B cell (primary cell): ENCODE measurements around the gene IL17RC. TPM values are rescaled to one million over a fixed set of nuclear protein-coding genes. Genes with fewer than 3 reads are reported as not detected.

ENCODE experiments used
- ATAC-seq: fragments of 200-7000 bp; cut with Tn5 transposase; one replicate; pipeline ENCODE4 v1.10.0; 2021; ENCODE audit warnings: low read depth, mild to moderate bottlenecking, moderate number of reproducible peaks, moderate library complexity
- CTCF ChIA-PET: fragments of 350-600 bp; sonication (Branson Sonifier 250); formaldehyde crosslinking; loops from one replicate; lab custom pipeline; 2021; ENCODE audit warnings: antibody characterized with exemption, inconsistent platforms; lab: Charles Lee
- POLR2A ChIA-PET: fragments of 350-600 bp; sonication (Branson Sonifier 250); formaldehyde crosslinking; loops from one replicate; lab custom pipeline; 2021; ENCODE audit warnings: antibody characterized with exemption; lab: Charles Lee
- DNase-seq: peaks from one replicate; pipeline ENCODE4 v3.0.0; 2013
- H2AFZ ChIP-seq: 2 replicates; pipeline ENCODE4 v1.6.1; 2012; ENCODE audit warnings: mild to moderate bottlenecking, low read depth, low read length; ENCODE audit not compliant: insufficient read depth, poor library complexity, severe bottlenecking
- H3K27ac ChIP-seq, 2 donors: 1 replicate in 1 of 2; 2 replicates in 1 of 2; pipeline ENCODE4 v1.5.1; 2012 to 2013; ENCODE audit warnings: low read length in 2 of 2, mild to moderate bottlenecking in 2 of 2, moderate library complexity in 1 of 2
- H3K27me3 ChIP-seq, 4 experiments: fragments of 200-600 bp in 1 of 4; sonication (generic) in 1 of 4; replicated peaks in 1 of 4; 1 replicate in 2 of 4; 2 replicates in 2 of 4; pipeline versions ENCODE4 v1.6.1 to v1.7.0; 2013 to 2016; ENCODE audit warnings: low read length in 3 of 4, mild to moderate bottlenecking in 2 of 4, mixed read lengths in 1 of 4, moderate library complexity in 1 of 4; ENCODE audit not compliant: insufficient read depth in 4 of 4, control insufficient read depth in 3 of 4; ENCODE audit errors: control extremely low read depth in 1 of 4
- H3K36me3 ChIP-seq, 2 experiments: replicated peaks in 1 of 2; 1 replicate in 1 of 2; 2 replicates in 1 of 2; pipeline versions ENCODE4 v1.6.1 to v1.7.1; 2013; ENCODE audit warnings: low read length in 1 of 2; ENCODE audit not compliant: insufficient read depth in 2 of 2, control insufficient read depth in 1 of 2; ENCODE audit errors: control extremely low read depth in 1 of 2, extremely low read depth in 1 of 2
- H3K4me1 ChIP-seq, 2 donors: fragments of 200-600 bp in 1 of 2; sonication (generic) in 1 of 2; 1 replicate in 1 of 2; 2 replicates in 1 of 2; pipeline versions ENCODE4 v1.5.1 to v1.6.1; 2013 to 2017; ENCODE audit warnings: low read length in 2 of 2; ENCODE audit not compliant: control insufficient read depth in 2 of 2, insufficient read depth in 2 of 2
- H3K4me2 ChIP-seq: replicated peaks from 2 replicates; pipeline ENCODE3; 2012; ENCODE audit warnings: mild to moderate bottlenecking, low read depth, low read length; ENCODE audit not compliant: poor library complexity, severe bottlenecking
- H3K4me3 ChIP-seq, 5 experiments: fragments of 200-600 bp in 1 of 5; sonication (generic) in 1 of 5; 1 replicate in 3 of 5; 2 replicates in 2 of 5; pipeline versions ENCODE4 v1.5.1 to v1.7.0; 2011 to 2016; ENCODE audit warnings: low read length in 4 of 5, mild to moderate bottlenecking in 4 of 5, low read depth in 2 of 5, control low read depth in 1 of 5, moderate library complexity in 1 of 5; ENCODE audit not compliant: insufficient read depth in 1 of 5; ENCODE audit errors: control extremely low read depth in 1 of 5, extremely low read depth in 1 of 5
- H3K79me2 ChIP-seq: fragments of 200-600 bp; sonication (generic); one replicate; pipeline ENCODE4 v1.6.0; 2016; ENCODE audit warnings: low read length; ENCODE audit not compliant: control insufficient read depth, insufficient read depth
- H3K9ac ChIP-seq: fragments of 200-600 bp; sonication (generic); 2 replicates; pipeline ENCODE4 v1.6.1; 2017; ENCODE audit warnings: mild to moderate bottlenecking, low read length, moderate library complexity
- H3K9me3 ChIP-seq, 3 donors: one replicate each; pipeline versions ENCODE4 v1.6.1 to v1.7.1; 2013; ENCODE audit warnings: low read length in 2 of 3; ENCODE audit not compliant: control insufficient read depth in 2 of 3, insufficient read depth in 1 of 3; ENCODE audit errors: control extremely low read depth in 1 of 3
- H4K20me1 ChIP-seq: 2 replicates; pipeline ENCODE4 v1.6.0; 2012; ENCODE audit warnings: mild to moderate bottlenecking, low read length; ENCODE audit not compliant: insufficient read depth, control insufficient read depth, poor library complexity, severe bottlenecking
- H3K27ac Mint-ChIP-seq: one replicate; pipeline ENCODE4 v1.8.0; 2021; ENCODE audit warnings: mixed read lengths
- H3K27me3 Mint-ChIP-seq: one replicate; pipeline ENCODE4 v1.8.0; 2021; ENCODE audit warnings: mixed read lengths
- H3K4me1 Mint-ChIP-seq: one replicate; pipeline ENCODE4 v1.8.0; 2021; ENCODE audit warnings: mixed read lengths
- H3K4me3 Mint-ChIP-seq: one replicate; pipeline ENCODE4 v1.8.0; 2021; ENCODE audit warnings: mixed read lengths
- H3K9me3 Mint-ChIP-seq: one replicate; pipeline ENCODE4 v1.8.0; 2022; ENCODE audit warnings: mixed read lengths; ENCODE audit not compliant: insufficient read depth
- CTCF ChIP-seq: fragments of 200-600 bp; IDR thresholded peaks from one replicate; pipeline ENCODE4 v1.8.0; 2022; ENCODE audit warnings: antibody characterized with exemption, mild to moderate bottlenecking
- EZH2 ChIP-seq: IDR thresholded peaks from 2 replicates; pipeline ENCODE4 v1.6.1; 2012; ENCODE audit warnings: borderline replicate concordance, low read depth, mild to moderate bottlenecking, moderate library complexity, low read length; ENCODE audit not compliant: insufficient read depth, poor library complexity, severe bottlenecking
- WGBS: methylation state at CpG from one replicate; pipeline ENCODE4 v1.1.5; 2013; ENCODE audit warnings: missing lambda C conversion rate; ENCODE audit not compliant: insufficient coverage; 5-methylcytosine and 5-hydroxymethylcytosine counted together
- intact Hi-C: fragments of 100-400 bp; cut with micrococcal nuclease; formaldehyde crosslinking; loops from one replicate; pipeline ENCODE4 v1.10.0; 2022
- polyA plus RNA-seq: library from polyadenylated mRNA; depleted of rRNA; stranded (reverse); fragments of >200 nt; gene quantifications from 2 replicates; pipeline ENCODE4 v1.2.3, GENCODE V29; 2012
- total RNA-seq, 2 donors: library from RNA; stranded (reverse); fragments of 120-200 nt in 1 of 2; gene quantifications; 1 replicate in 1 of 2; 2 replicates in 1 of 2; pipeline versions ENCODE4 v1.2.3 to v1.2.4, GENCODE V29; 2013 to 2022

The IL17RC gene
- total and polyA plus RNA-seq, 2 donors (not counting 1 experiment from before 2014, with no cell fraction given): 0.25 to 0.98 TPM

DNA sequence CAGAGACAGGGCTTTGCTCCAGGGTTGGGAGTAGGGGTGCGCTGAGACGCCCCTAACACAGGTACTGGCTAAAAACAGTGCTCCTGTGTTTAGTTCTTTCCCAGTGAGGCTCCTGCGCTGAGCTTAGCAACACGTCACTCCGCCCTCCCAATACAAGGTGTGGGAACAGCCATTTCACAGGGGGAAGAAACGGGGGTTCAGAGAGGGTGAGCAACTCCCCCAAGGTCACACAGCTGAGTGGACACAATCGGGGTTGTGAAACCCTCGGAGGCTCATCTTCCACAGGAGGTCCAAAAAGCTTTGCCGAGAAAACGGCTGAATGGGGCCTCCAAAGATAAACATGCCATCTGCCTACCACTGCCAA lies 34.7 kb downstream of the IL17RC start:
- WGBS: 3% methylated on average over 10 of the region's 10 CpGs
- H3K27me3 ChIP-seq: peaks cover 0 to 12% (median 0%) of the 10 kb centered on the region in 4 experiments
- H4K20me1 ChIP-seq: no peaks in the 10 kb centered on the region
- H3K9me3 Mint-ChIP-seq: no peaks in the 10 kb centered on the region
- no peak for ATAC-seq
- H3K4me3 Mint-ChIP-seq: peak overlapping the region; percentile 91
- no peaks in the 10 kb centered on the region for H3K27me3 Mint-ChIP-seq
- no peak for DNase-seq
- no peaks in the 10 kb centered on the region for H3K79me2 ChIP-seq
- peaks cover 0 to 2% of the 10 kb centered on the region in 2 experiments for H3K36me3 ChIP-seq
- H3K4me2 ChIP-seq: peak overlapping the region; percentile 87
- H2AFZ ChIP-seq: peak overlapping the region; percentile 70
- no peak overlapping the region for H3K27ac ChIP-seq
- CTCF ChIA-PET: interaction anchor here (2.2 to 2.9 kb wide), 2 partner anchors 16 to 19 kb away, joined by 5 to 22 read pairs; partner anchors contain the start of gene CRELD1
- H3K27ac Mint-ChIP-seq: no peak overlapping the region
- H3K9ac ChIP-seq: peak overlapping the region; percentile 71
- TF ChIP-seq EZH2 (no peak), CTCF (no peak)
- no peaks in the 10 kb centered on the region for H3K9me3 ChIP-seq
- POLR2A ChIA-PET: interaction anchor here (2.0 kb wide), 1 partner anchor 19 kb away, joined by 11 read pairs; the partner anchor contains the start of gene CRELD1
- intact Hi-C loops: loop anchor here (5.0 kb wide), 1 partner anchor 36 kb away; the partner anchor contains the start of gene EMC3
- peaks cover 15% of the 10 kb centered on the region for H3K4me1 Mint-ChIP-seq
- peaks cover 15 to 18% of the 10 kb centered on the region in 2 donors for H3K4me1 ChIP-seq
- H3K4me3 ChIP-seq: peak overlapping the region in 4 of 5 experiments; percentile 39 to 69 (median 58)
